IMR-90 (cell line): Measurements from ENCODE around the gene ADRA2B.

Experiments used
- BHLHE40 ChIP-seq: fragments of 150-350 bp; IDR thresholded peaks from 2 replicates; pipeline ENCODE4 v1.6.1; 2016; ENCODE audit warnings: mild to moderate bottlenecking, low read depth, low read length
- MAFK ChIP-seq: IDR thresholded peaks from 2 replicates; pipeline ENCODE4 v1.6.1; 2012; ENCODE audit warnings: low read depth, low read length, improper control_type of control experiment
- MAZ ChIP-seq: IDR thresholded peaks from 2 replicates; pipeline ENCODE4 v1.6.1; 2012; ENCODE audit warnings: low read depth, mild to moderate bottlenecking, low read length, improper control_type of control experiment, moderate library complexity, borderline replicate concordance
- MXI1 ChIP-seq: IDR thresholded peaks from 2 replicates; pipeline ENCODE4 v1.6.1; 2012; ENCODE audit warnings: low read depth, mild to moderate bottlenecking, low read length, moderate library complexity, borderline replicate concordance
- NFE2L2 ChIP-seq: fragments of 150-350 bp; IDR thresholded peaks from 2 replicates; pipeline ENCODE4 v1.6.1; 2016; ENCODE audit warnings: low read depth, mild to moderate bottlenecking, low read length
- POLR2A ChIP-seq: IDR thresholded peaks from 2 replicates; pipeline ENCODE4 v1.6.1; 2012; ENCODE audit warnings: mild to moderate bottlenecking, low read depth, low read length
- RAD21 ChIP-seq: IDR thresholded peaks from 2 replicates; pipeline ENCODE4 v1.6.1; 2012; ENCODE audit warnings: low read length, improper control_type of control experiment
- RCOR1 ChIP-seq: IDR thresholded peaks from 2 replicates; pipeline ENCODE4 v1.6.1; 2012; ENCODE audit warnings: mild to moderate bottlenecking, low read length, improper control_type of control experiment; ENCODE audit not compliant: insufficient replicate concordance
- RFX5 ChIP-seq: IDR thresholded peaks from 2 replicates; pipeline ENCODE4 v1.8.0; 2012; ENCODE audit warnings: low read depth, mild to moderate bottlenecking, low read length, moderate library complexity
- SMC3 ChIP-seq: fragments of 150-350 bp; IDR thresholded peaks from 2 replicates; pipeline ENCODE4 v1.6.1; 2016; ENCODE audit warnings: low read depth, mild to moderate bottlenecking, antibody characterized with exemption, low read length, moderate library complexity
- USF2 ChIP-seq: fragments of 150-350 bp; IDR thresholded peaks from 2 replicates; pipeline ENCODE4 v1.6.1; 2017; ENCODE audit warnings: mild to moderate bottlenecking, antibody characterized with exemption, low read length, low read depth
- TF ChIP-seq, protein P1 (sequence below): conservative IDR thresholded peaks from 2 replicates; pipeline ENCODE4 v1.5.1; 2012; ENCODE audit warnings: mild to moderate bottlenecking, low read depth, low read length, improper control_type of control experiment

- TF ChIP-seq RCOR1 (no peak), MXI1 (no peak), BHLHE40 (no peak), POLR2A (no peak), MAFK (no peak), RFX5 (no peak), RAD21 (no peak), SMC3 (no peak), USF2 (no peak), MAZ (no peak), NFE2L2 (no peak)
- TF ChIP-seq, protein P1, sequence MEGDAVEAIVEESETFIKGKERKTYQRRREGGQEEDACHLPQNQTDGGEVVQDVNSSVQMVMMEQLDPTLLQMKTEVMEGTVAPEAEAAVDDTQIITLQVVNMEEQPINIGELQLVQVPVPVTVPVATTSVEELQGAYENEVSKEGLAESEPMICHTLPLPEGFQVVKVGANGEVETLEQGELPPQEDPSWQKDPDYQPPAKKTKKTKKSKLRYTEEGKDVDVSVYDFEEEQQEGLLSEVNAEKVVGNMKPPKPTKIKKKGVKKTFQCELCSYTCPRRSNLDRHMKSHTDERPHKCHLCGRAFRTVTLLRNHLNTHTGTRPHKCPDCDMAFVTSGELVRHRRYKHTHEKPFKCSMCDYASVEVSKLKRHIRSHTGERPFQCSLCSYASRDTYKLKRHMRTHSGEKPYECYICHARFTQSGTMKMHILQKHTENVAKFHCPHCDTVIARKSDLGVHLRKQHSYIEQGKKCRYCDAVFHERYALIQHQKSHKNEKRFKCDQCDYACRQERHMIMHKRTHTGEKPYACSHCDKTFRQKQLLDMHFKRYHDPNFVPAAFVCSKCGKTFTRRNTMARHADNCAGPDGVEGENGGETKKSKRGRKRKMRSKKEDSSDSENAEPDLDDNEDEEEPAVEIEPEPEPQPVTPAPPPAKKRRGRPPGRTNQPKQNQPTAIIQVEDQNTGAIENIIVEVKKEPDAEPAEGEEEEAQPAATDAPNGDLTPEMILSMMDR, result no peak
These were observed 8.3 kb upstream of the ADRA2B start for GRCh38 chr2:96124406-96125265.
